Measurements from ENCODE around the gene LIN28A.

DNA sequence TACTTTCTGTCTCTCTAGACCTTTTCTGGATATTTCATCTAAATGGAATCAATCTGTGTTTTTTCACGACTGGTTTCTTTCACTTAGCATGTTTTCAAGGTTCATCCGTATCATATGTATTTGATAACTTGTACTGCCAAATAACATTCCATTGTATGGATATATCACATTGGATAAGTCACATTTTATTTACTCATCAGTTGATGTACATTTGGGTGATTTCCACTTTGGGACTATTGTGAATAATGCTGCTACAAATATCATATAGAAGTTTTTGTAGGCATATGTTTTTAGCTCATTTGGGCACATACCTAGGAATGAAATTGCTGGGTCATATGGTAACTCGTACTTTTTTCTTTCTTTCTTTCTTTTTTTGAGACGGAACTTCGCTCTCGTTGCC, 68.4 kb downstream of the LIN28A start:
- no peak for TF ChIP-seq BRCA1 (IDR thresholded peaks at IDR 0.05; ENCODE audit: low read depth, low read length)
- TF ChIP-seq EP300 (IDR thresholded peaks at IDR 0.05; ENCODE audit: borderline replicate concordance in 1 of 2, control insufficient read depth in 1 of 2, low read depth in 2 of 2, low read length in 2 of 2) = no peak
- TF ChIP-seq, protein P1, sequence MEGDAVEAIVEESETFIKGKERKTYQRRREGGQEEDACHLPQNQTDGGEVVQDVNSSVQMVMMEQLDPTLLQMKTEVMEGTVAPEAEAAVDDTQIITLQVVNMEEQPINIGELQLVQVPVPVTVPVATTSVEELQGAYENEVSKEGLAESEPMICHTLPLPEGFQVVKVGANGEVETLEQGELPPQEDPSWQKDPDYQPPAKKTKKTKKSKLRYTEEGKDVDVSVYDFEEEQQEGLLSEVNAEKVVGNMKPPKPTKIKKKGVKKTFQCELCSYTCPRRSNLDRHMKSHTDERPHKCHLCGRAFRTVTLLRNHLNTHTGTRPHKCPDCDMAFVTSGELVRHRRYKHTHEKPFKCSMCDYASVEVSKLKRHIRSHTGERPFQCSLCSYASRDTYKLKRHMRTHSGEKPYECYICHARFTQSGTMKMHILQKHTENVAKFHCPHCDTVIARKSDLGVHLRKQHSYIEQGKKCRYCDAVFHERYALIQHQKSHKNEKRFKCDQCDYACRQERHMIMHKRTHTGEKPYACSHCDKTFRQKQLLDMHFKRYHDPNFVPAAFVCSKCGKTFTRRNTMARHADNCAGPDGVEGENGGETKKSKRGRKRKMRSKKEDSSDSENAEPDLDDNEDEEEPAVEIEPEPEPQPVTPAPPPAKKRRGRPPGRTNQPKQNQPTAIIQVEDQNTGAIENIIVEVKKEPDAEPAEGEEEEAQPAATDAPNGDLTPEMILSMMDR (IDR thresholded peaks at IDR 0.05 in 2 of 3, conservative IDR thresholded peaks at IDR 0.05 in 1 of 3; ENCODE audit: control insufficient read depth in 2 of 3, extremely low read depth in 1 of 3, insufficient read depth in 1 of 3, low read depth in 3 of 3, low read length in 3 of 3) = no peak
